PFSK-1 (cell line): ENCODE results near the gene PGGHG. TPM values are rescaled to one million over a fixed set of nuclear protein-coding genes. Genes with fewer than 3 reads are reported as not detected.
A peak's percentile ranks its signal among the peaks of the same experiment; 100 is the strongest.

Experiments used
- FOXP2 ChIP-seq: optimal IDR thresholded peaks from 2 replicates; pipeline ENCODE3; 2011; ENCODE audit warnings: borderline replicate concordance, control low read depth, inconsistent platforms; ENCODE audit not compliant: insufficient read depth; ENCODE audit errors: extremely low read length, extremely low read depth
- POLR2AphosphoS5 ChIP-seq: IDR thresholded peaks from 2 replicates; pipeline ENCODE4 v1.6.1; 2012; ENCODE audit warnings: low read depth, mild to moderate bottlenecking, control low read depth, low read length, moderate library complexity
- SIN3A ChIP-seq: IDR thresholded peaks from 2 replicates; pipeline ENCODE4 v1.6.1; 2012; ENCODE audit warnings: mild to moderate bottlenecking, low read length, moderate library complexity, borderline replicate concordance; ENCODE audit not compliant: insufficient read depth
- TAF1 ChIP-seq: IDR thresholded peaks from 2 replicates; pipeline ENCODE4 v1.6.1; 2012; ENCODE audit warnings: low read length, control low read depth, borderline replicate concordance; ENCODE audit not compliant: insufficient read depth
- polyA plus RNA-seq: library from polyadenylated mRNA; unstranded; fragments of >200 nt; gene quantifications from one replicate; pipeline ENCODE4 v1.2.1, GENCODE V29; 2012; ENCODE audit warnings: low read depth, missing spikeins; ENCODE audit not compliant: insufficient read length
- TF ChIP-seq, protein P1 (sequence below), 2 experiments: IDR thresholded peaks; 2 replicates each; pipeline versions ENCODE4 v1.6.1 to v1.8.0; 2011 to 2012; ENCODE audit warnings: low read depth in 2 of 2, low read length in 2 of 2, control low read depth in 1 of 2, inconsistent platforms in 1 of 2, mild to moderate bottlenecking in 1 of 2, moderate library complexity in 1 of 2; ENCODE audit not compliant: insufficient read depth in 1 of 2

Gene PGGHG
- polyA plus RNA-seq, result 57.8 TPM

DNA sequence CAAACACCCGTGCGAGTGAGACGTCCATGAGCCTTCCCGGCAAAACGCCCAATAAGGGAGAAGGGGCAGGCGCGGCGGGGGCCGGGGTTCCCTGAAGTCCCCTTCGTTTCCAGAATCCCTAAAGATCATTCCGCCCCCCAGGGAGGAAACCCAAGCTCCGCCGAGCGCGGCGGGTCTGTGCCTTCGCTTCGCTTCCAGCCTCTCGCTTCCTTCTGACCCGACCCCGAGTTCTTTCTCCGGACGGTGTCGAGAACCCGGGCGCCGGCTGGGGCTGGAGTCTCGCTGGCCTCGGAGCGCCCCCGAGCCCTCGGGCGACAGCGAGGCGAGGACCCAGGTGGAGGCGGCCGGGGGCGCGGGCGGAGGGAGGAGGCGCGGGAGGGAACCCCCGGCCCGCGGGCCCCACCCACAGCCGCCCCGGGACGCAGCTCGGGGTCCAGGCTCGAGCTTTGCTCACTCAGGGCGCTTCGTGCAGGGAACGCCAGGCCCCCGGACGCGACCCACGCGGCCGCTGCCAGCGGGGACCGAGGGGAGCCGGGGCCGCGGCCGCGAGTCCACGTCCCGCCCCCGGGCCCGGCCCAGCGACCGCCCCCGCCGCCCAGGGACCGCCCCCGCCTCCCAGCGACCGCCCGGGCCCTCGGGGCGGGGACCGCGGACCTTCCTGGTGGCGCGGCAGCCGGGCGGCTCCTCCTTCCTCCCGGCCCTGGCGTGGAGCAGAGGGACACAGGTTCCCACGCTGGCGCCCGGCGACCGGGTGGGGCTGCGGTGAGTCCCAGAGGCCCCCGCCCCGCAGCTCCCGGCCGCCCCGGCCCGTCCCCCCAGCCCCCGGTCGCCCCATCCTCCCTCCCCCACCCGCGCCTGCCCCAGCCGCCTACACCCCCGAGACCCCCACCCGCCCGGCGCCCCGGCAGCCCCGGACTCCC, at the start of gene PGGHG:
Gene PGGHG, plus strand, starts transcription at position 649 of the 920 bp plus-strand sequence. CDS start 691 bp downstream, outside the sequence.
- TF ChIP-seq POLR2AphosphoS5, result peak; percentile 54; the same call in 1 of the 2 replicates
- no peak for TF ChIP-seq SIN3A

DNA sequence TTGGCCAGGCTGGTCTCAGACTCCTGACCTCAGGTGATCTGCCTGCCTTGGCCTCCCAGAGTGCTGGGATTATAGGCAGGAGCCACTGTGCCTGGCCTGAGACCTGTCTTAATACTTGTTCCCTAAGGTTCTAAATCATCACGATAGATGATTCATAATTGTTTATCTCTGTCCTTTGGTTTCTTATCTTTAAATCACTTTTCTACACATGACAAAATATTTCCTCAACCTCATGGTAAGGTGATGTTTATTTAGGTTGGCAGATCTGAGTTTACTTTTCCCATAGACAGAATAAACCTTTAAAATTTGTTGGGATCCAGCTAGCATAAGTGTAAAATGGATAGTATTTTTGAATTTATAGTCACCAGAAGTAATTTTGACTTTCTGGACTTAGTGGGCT, 48.6 kb upstream of the PGGHG start:
- TF ChIP-seq, protein P1, sequence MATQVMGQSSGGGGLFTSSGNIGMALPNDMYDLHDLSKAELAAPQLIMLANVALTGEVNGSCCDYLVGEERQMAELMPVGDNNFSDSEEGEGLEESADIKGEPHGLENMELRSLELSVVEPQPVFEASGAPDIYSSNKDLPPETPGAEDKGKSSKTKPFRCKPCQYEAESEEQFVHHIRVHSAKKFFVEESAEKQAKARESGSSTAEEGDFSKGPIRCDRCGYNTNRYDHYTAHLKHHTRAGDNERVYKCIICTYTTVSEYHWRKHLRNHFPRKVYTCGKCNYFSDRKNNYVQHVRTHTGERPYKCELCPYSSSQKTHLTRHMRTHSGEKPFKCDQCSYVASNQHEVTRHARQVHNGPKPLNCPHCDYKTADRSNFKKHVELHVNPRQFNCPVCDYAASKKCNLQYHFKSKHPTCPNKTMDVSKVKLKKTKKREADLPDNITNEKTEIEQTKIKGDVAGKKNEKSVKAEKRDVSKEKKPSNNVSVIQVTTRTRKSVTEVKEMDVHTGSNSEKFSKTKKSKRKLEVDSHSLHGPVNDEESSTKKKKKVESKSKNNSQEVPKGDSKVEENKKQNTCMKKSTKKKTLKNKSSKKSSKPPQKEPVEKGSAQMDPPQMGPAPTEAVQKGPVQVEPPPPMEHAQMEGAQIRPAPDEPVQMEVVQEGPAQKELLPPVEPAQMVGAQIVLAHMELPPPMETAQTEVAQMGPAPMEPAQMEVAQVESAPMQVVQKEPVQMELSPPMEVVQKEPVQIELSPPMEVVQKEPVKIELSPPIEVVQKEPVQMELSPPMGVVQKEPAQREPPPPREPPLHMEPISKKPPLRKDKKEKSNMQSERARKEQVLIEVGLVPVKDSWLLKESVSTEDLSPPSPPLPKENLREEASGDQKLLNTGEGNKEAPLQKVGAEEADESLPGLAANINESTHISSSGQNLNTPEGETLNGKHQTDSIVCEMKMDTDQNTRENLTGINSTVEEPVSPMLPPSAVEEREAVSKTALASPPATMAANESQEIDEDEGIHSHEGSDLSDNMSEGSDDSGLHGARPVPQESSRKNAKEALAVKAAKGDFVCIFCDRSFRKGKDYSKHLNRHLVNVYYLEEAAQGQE (IDR thresholded peaks at IDR 0.05; ENCODE audit: insufficient read depth in 1 of 2, low read depth in 2 of 2, low read length in 2 of 2), result no peak
- no peak for TF ChIP-seq FOXP2
- TF ChIP-seq SIN3A, result no peak
- no peak for TF ChIP-seq POLR2AphosphoS5
- TF ChIP-seq TAF1, result no peak

DNA sequence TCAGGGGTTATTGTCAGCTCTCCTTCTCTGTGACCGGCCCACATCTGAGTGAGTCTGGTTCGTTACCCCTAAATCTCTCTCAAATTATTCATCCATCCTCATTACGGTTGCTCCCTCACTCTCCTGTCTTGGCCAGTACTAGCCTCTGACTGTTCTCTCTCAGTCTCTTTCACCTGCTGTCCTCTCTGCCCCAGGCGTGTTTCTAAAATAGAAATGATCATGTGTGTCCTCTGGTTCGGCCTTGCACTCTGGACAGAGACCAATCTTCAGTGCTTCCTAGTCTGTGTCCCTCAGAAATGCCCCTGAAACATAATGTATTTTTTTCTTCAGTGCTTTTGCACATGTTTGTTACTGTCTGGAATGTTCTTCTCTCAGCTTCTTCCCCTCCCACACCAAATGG, 47.3 kb upstream of the PGGHG start:
- TF ChIP-seq TAF1, result no peak
- TF ChIP-seq POLR2AphosphoS5, result no peak; the same call in 1 of the 2 replicates
- TF ChIP-seq SIN3A, result no peak
- TF ChIP-seq FOXP2, result no peak
- TF ChIP-seq, protein P1 (IDR thresholded peaks at IDR 0.05; ENCODE audit: insufficient read depth in 1 of 2, low read depth in 2 of 2, low read length in 2 of 2), result no peak

DNA sequence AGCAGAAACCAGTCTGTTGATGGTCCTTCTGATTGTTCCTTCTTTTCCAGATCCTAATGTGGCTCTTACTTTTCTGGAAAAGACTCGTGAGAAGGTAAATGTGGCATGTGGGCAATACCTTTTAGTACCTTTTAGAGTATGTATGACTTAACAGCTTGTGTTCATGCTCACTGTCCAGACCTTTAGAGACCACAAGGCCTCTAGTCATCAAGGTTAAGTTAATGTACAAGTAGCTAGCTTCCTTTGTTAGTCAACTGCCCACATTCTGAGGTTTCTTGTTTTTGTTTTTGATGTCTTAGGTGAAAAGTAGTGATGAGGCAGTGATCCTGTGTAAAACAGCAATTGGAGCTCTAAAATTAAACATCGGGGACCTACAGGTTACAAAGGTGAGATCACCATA, 44.5 kb upstream of the PGGHG start:
- no peak for TF ChIP-seq SIN3A
- no peak for TF ChIP-seq TAF1
- TF ChIP-seq, protein P1 (IDR thresholded peaks at IDR 0.05; ENCODE audit: insufficient read depth in 1 of 2, low read depth in 2 of 2, low read length in 2 of 2), result no peak
- no peak for TF ChIP-seq FOXP2
- TF ChIP-seq POLR2AphosphoS5, result no peak

DNA sequence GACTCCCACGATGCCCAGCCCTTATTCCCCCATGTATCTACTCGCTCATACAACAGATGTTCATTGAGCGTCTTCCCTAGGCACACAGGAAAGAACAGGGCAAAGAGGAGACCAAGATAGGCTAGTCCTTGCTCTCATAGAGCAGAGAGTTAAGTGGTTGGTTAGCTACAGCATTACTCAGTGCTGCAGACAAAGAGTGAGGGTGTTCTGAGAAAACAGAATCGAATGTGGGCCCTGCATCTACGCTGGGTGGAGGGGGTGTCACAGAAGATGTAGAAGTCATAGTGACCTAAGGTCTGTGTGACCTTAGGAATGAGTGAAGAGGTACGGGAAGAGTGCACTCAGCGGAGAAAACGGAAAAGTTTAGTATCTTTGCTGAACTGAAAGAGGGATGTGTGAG, 39.9 kb upstream of the PGGHG start:
- no peak for TF ChIP-seq FOXP2
- TF ChIP-seq, protein P1 (IDR thresholded peaks at IDR 0.05; ENCODE audit: insufficient read depth in 1 of 2, low read depth in 2 of 2, low read length in 2 of 2), result no peak
- TF ChIP-seq SIN3A, result no peak
- TF ChIP-seq TAF1, result no peak
- no peak; the same call in 1 of the 2 replicates for TF ChIP-seq POLR2AphosphoS5
